ENCODE data around the gene MYH7B. TPM values are rescaled to one million over a fixed set of nuclear protein-coding genes. Genes with fewer than 3 reads are reported as not detected.
A peak's percentile ranks its signal among the peaks of the same experiment; 100 is the strongest.

MYH7B gene
- total RNA-seq: 32.7 and 83.0 TPM in 2 replicates
- polyA plus RNA-seq (2012): 14.8 TPM

- DNase-seq (ENCODE audit: low read depth): peak; percentile 97
Measured at GRCh38 chr20:34955231-34956040, at the start of gene MYH7B, which contains the start of gene GSS. MYH7B (plus strand) TSS chr20:34955868; CDS start chr20:34978006, 22,138 bp downstream. GSS (minus strand) TSS chr20:34955806; CDS start chr20:34951852, 3,954 bp downstream.

DNA sequence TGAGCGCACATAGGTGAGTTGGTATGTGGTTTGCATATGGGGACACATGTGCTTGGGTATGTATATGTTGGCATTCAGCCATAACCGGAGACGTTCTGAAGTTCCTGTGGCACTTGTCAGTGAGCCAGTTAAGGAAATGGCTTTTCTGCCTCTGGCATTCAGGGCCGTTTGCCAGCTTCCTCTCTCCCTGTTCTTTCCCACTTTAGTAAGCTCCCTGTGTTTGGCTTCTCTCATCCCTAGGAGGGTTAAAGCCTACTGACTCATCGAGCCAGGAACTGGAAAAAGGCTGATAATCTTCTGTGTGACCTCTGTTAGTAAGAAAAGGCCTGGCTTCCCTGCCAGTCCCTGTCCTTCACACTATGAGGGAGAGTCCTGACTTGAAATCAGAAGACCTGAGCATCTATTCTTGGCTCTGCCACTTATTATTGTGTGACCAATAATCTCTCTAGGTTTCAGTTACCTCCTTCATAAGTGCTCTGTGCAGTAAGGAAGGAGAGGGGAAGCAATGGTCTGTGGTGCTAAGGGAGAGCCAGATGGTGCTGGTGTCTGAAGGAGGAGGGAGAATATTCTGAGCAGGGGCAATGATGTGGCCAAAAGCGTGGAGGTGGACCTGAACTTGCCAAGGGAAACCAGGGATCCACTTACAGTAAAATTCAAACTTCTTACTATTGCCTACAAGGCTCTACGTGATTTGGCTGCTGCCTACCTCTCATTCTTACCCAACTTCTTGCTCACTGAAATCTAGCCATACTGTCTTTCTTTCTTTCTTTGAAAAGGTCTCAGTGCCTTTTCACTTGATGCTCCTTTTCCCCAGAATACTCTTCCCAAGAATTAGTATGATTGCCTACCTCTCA, 47.8 kb upstream of the MYH7B start:
- peak; percentile 91 for DNase-seq (ENCODE audit: low read depth)

- no peak for DNase-seq (ENCODE audit: low read depth)
Measured at GRCh38 chr20:34915131-34915530, 40.5 kb upstream of the MYH7B start.

DNA sequence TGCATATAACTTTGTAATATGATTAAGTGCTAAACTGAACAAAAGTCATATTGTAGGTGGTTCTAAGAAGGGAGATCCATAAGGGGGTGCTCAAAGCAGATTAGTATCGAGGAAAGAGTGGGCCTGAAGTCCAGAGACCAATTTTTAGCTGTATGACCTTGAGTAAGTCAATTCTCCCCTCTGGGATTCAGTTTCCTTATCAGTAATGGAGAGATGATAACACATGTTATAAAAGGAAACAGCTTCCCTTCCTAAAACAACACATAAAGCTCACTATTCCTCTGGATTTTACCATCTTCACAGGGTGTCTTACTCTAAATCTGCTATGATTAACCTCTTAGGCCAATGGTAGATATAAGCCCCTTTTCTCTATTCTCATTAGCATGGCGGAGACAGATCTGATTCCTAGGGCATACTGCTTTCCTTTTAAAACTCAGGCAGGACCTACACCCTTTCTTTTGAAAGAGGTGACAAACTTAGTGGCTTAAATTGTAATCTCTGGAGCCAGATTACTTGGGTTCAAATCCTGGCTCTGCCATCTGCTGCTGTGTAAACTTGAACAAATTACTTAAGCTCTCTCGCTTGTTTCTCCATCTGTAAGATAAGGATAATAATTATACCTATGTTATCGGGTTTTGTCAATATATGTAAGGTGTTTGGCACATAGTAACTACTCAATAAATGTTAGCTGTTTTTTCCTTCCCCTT, 39.8 kb upstream of the MYH7B start:
- DNase-seq (ENCODE audit: low read depth): no peak

GRCh38 chr20:34916774-34917354, 38.8 kb upstream of the MYH7B start:
- no peak for DNase-seq (ENCODE audit: low read depth)

DNA sequence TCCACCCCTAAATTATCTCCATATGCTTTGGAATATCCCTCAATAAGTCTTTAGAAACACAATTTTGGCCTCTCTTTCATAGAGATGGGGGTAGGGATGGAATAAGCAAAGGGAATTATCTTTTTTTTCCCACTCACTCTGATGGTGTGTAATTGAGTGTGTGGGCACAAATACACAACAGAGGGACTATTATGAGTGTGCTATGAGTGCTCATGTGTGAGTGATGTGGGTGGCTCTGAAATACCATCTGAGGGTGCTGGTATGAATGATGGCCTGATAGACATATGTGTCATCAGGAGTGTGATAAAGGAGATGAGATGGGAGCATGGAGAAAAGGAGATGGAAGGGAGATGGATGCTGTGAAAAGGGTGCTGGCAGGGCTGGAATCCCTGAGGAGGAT, 35.6 kb upstream of the MYH7B start:
- DNase-seq (ENCODE audit: low read depth): no peak

GRCh38 chr20:34921436-34921835, 34.2 kb upstream of the MYH7B start:
- no peak for DNase-seq (ENCODE audit: low read depth)

DNA sequence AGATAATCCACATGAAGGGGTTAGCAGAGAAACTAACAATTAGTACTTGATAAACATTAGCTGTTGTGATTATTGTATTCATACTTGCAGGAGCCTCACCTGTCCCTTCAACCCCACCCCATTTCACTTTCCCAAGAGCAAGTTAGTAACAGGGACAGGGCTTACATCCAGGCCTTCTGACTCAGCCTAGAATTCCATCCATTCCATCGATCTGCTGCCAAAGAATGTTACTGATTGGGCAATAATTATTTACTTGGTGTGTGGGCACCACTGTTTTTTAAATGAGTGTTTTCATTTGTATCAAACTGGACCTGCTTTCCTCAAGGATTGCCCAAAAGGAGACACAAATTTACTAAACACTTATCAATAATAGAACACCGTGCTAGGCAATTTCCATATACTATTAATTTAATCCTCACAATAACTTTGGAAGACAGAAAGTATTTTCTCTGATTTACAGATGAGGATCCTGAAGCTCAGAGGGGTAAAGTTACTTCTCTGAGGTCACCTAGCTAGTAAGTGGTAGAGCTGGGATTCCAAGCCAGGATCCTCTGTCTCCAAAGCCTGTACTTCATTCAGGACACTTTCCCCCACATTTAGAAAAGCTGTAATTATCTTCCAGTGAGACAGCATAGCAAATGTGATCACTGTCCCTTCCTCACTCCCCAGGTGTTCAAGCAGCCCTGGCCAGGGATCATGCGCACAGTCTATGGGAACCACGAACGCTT, 32.9 kb upstream of the MYH7B start:
- peak; percentile 63 for DNase-seq (ENCODE audit: low read depth)

DNA sequence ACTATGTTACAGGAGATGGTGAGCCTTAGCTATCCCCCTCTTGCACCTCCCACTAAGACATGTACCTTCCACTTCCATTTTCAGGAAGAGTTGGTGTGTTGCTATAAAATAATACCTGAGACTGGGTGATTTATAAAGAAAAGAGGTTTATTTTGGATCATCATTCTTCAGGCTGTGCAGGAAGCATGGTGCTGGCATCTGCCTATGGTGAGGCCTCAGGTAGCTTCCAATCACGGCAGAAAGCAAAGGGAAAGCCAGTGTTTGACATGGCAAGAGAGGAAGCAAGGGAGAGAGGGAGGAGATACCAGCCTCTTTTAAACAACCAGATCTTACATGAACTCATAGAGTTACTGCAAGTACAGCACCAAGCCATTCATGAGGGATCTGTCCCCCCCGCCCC, 32.3 kb upstream of the MYH7B start:
- no peak for DNase-seq (ENCODE audit: low read depth)

GRCh38 chr20:34925341-34925740, 30.3 kb upstream of the MYH7B start:
- DNase-seq (ENCODE audit: low read depth): no peak

DNA sequence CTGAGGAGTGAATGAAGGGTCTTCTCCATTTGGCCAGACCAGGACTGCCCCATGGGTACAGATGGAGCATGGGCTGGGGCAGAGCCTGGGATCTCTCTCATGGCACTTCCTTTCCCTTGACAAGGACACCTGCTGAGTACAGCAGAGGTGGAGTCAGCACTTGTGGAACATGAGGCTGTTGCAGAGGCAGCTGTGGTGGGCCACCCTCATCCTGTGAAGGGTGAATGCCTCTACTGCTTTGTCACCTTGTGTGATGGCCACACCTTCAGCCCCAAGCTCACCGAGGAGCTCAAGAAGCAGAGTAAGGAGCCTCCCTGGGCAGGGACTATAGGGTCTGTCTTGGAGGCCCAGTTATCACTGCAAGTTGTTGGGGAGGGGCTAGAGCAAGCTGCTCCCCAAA, 29.7 kb upstream of the MYH7B start:
- DNase-seq (ENCODE audit: low read depth): no peak

DNA sequence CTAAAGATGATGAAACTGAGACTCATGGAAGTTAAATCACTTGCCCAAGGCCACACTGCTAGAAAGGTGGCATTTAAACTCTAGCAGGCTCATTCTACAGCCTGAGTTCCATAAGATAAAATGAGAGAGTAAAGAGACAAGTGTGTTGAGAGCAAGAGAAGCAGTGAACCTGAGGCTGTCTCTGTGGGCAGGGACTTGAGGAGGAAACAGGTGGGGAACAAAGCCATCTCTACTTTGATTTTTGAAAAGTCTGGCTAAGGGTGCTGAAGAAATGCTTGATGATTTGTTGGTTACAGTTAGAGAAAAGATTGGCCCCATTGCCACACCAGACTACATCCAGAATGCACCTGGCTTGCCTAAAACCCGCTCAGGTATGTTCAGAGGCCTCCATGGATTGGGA, 29.1 kb upstream of the MYH7B start:
- no peak for DNase-seq (ENCODE audit: low read depth)

GRCh38 chr20:34927736-34928135, 27.9 kb upstream of the MYH7B start:
- no peak for DNase-seq (ENCODE audit: low read depth)

- DNase-seq (ENCODE audit: low read depth): no peak
Measured at GRCh38 chr20:34928411-34928810, 27.3 kb upstream of the MYH7B start.

GRCh38 chr20:34931771-34932170, 23.9 kb upstream of the MYH7B start:
- DNase-seq (ENCODE audit: low read depth): no peak

- DNase-seq (ENCODE audit: low read depth): peak; percentile 84
Measured at GRCh38 chr20:34938466-34939163, 17.1 kb upstream of the MYH7B start.

DNA sequence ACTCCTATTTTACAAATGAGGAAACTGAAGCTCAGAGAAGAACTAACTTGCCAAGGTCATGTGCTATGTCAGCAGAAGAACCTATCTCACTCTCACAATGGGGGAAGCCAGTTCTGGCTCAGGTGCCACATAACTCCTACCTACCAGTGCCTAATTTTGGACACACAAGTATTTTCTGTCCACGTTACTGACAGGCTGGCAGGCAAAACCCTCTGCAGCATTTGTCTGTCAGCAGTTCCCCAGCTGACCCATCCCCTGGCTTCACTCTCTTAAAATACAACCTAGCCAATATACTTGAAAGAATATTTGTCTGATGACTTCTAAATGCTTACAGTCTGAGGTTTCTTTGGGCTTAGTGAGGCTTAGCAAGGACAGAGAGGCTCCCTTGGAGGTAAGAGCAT, 15.6 kb upstream of the MYH7B start:
- peak; percentile 74 for DNase-seq (ENCODE audit: low read depth)

- DNase-seq (ENCODE audit: low read depth): no peak
Measured at GRCh38 chr20:34941226-34941625, 14.4 kb upstream of the MYH7B start.

DNA sequence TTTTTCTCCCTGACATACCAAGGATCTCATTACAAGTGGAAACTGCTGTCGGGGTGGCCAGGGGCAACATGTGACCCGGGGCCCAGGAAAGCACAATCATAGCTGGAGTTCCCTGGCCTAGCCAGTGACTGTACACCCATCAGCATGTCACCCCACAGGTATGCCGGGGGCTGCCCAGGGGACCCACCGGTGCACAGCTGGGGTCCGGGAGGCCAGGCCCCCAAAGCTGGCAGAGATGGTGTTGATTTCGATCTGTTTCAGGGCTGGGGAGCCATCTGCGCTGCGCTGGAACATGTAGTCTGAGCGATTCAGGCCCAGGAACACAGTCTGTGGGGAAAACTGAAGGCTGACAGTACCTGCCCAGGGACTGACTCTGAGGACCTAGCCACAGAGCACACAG, 13.4 kb upstream of the MYH7B start:
- no peak for DNase-seq (ENCODE audit: low read depth)
